ENCODE measurements around the gene C8B.
A peak's percentile ranks its signal among the peaks of the same experiment; 100 is the strongest.

Gene C8B

DNA sequence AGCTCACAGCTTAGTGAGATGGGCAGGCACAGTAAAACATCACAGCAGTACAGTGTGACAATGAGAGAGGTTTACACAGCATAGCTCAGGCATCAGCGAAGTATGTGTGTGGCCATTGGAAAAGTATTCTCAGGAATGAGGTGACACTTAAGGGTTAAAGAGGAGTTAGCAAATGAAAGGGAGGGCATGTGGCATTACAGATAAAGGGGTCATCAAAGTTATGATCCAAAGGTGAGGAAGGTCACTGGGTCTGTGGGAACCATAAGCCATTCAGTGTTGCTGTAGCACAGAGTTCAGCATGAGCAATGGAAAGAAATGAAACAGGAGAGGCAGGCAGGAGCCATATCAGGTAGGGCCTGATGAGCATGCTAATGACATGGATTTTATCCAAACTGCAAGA lies 4.5 kb upstream of the C8B start:
- no peak for DNase-seq

DNA sequence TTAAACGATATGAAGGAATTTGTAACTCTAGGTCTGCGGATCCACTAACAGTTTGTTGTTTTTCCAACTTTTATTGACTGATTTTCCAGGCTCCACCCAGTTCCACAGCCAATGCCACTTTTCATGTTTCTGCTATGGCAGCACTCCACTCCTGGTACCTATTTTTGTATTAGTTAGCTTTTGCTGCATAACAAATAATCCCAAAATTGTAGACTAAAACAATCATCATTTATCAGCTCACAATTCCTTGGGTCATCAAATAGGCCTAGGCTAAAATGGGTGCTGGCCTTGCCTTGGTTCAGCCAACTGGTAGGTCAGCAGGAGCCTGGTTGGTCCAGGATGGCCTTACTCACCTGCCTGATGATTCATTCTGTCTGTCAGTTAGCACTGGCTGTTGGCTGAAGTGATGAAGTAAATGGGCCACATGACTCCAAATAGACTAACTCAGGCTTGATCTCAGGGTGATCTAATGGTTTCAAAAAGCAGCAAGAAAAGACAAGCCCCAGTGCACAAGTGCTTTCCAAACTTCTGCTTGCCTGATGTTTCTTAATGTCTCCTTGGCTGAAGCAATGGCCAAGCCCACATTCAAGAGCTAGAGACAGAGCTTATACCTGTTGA lies 3.2 kb upstream of the C8B start:
- no peak for DNase-seq

DNA sequence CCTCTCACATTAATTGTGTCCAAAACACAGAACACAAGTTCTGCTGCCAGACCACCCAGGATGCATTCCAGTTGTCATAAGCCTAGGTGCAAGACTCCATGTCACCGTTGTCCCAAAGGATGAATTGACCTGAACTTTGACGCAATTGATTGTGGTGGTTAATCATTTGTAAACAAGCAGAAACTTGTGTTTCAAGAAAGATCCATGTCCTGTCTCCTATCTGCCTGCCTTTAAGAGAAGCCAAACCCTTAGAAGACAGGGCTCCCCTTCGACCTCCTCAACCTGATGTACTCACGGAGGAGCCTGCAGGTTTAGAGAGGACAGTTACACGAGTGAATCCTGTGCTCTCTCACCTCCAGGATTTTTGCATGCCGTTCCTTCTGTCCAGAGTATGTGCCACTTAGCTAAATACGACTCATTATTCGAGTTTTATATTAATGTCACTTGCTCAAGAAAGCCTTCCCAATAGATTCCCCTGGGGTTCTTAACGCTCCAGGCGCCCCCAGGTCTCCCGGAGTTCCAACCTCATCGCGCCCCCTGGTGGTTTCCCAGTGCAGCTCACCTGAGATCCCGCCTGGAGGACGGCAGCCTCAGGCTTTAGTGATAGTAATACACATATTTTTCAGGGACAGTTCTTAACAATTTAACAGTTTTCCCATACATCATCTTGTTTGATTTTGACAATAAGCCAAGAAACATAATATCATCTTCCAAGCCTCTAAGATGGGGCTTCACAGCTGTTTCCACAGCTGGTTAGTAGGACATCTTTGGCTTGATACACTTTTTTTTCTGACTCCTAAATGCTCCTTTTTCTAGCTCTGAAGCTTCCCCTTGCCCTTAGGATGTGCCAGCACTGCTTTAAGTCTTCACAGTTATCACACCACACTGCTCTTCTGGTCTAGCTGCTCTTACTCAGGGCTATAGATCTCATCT lies 2.4 kb upstream of the C8B start:
- peak; percentile 48 for DNase-seq

DNA sequence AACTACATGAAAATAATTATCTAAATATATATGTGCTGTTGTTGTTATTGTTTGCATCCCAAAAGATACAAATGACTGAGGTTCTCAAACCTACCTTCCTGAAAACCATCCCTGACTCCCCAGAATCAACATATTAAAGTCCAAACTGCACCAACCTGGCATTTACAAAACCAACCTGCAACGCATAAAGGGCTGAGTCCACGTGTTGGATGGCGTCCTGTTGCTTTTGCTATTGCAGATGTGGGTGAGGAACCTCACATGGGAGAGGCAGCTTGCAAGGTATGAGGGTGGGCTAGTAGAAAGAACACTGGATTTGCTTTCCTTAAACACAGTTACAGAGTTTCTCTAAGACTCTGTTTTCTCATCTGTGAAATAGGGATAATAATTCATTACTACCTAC lies 1.5 kb upstream of the C8B start:
- no peak for DNase-seq

DNA sequence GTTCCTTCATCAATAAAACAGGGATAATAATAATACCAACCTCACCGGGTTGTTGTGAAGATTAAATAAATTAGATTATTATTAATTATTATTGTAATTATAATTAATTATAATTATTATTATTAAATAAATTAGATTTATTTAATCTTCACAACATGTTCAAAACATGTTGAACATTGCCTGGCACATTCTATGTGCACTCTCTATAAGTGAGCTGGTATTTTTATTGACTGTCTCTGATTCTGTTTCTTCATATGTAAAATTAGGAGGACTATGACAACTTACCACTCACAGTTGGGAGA lies 834 bp upstream of the C8B start:
- no peak for DNase-seq

DNA sequence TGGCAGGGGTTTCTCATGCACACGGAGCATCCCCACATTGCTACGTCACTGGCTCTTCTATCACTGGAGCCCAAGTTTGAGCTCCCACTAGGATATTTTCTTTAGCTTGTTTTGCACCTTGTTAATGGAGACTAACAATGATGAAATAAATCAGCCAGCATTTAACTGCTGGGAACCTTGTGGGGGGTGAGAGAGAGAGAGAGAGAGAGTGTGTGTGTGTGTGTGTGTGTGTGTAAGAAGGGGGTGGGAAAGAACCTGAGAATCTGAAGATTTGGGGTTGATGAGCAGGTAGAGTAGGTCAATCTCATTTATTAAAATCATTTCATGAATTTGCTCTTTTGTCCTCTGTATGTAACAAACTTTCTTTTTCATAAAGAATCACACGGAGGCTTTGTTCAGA lies 624 bp downstream of the C8B start:
- DNase-seq = no peak

DNA sequence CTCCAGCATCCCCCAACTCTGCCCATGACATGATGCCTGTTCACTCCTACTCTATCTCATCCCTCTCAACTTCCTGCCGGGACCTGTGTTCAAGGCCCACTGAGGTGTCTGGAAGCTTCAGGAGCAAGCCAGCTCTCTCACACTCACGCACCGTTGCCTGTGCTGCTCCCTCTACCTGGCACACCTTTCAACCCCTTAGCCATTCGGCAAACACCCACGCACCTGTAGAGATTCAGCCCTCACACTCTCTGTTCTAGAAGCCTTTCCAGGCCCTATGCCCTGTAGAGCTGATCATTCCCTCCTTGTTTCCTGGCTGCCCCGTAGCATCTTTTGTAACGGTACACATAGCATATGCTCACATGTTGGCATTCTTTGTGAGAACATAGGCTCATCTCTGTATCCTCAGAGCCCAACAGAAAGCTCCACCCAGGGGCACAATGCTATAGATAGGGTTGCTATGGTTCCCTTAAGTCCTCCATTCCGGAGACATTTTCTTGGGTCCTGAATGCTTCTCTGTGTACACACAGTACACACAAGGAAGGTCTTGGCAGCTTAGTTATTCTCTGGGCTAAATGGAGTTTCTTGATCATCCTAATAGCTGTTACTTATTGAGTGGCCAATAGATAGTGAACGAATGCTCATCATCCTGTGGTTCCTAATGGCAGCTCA lies 1.3 kb downstream of the C8B start:
- no peak for DNase-seq

DNA sequence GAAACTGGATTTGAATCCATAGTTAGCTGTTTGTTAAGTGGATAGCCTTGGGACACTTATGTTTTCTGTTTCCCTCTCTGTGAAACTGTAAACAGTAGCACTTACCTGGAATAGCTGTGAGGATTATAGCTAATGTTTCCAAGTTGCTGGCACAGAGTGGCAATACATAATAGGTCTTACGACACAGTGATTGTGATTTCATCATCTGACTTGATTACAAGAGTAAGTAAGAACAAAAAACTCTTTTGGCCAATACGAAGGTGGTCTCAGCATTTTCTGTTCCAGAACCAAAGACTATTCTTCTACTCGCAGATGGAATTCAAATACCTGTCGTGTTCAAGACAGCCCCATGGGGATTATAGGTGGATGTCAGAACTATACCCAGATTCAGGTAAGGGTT lies 2.1 kb downstream of the C8B start:
- DNase-seq = no peak

DNA sequence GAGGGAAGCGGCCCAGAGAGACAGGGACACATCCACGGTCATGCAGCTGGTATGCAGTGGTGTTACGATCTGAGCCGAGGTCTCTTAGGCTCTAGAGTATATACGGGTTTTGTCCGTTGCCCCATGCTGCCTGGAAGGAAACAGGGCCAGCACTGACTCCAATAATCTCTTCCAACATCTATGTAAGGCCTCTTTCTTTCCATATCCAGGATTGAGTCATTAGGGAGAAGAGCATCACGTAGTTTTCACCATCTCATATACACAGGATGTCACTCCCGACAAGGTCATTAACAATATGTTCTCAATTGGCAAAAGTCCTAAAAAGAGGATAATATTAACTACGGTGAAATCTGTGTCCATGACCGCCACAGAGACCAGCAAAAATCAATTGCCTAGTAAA lies 4.4 kb downstream of the C8B start:
- no peak for DNase-seq

DNA sequence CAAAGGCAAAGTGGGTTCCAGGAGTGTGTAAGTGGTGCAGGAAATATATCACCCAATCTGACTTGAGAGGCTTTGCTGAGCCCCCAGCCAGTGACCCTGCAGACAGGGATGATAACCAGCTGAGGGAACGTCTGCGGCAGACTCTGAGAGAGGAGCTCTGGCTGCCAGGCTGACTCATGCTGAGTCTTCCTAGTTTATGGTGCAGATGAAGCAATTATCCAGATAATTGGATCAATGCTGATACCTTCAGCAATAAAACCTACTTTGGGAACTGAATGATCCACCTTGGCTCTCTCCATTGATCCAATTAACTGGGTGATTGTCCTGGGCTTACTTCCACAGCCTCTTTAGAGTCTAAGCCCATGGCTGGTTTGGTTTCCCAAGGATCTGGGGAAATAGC lies 7.3 kb downstream of the C8B start:
- DNase-seq = peak; percentile 69

DNA sequence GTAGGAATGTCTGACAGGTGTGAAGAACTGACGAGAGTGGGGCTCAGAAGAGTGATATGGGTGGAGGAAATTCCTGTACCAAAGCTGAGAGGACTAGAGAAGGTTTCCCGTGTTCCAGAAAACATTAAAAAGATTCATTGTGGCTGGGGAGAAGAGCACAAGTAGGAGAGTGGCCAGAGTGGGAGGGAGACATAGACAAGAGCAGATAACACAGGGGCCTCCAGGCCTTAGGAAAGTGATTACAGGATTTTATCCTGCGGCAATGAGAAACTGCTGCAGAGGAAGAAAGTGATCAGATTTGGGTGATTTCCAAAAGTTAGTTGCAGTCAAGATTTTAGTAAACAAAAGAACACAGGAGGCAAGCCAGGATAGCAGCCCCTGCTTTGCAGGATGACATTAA lies 7.9 kb downstream of the C8B start:
- peak; percentile 10 for DNase-seq

DNA sequence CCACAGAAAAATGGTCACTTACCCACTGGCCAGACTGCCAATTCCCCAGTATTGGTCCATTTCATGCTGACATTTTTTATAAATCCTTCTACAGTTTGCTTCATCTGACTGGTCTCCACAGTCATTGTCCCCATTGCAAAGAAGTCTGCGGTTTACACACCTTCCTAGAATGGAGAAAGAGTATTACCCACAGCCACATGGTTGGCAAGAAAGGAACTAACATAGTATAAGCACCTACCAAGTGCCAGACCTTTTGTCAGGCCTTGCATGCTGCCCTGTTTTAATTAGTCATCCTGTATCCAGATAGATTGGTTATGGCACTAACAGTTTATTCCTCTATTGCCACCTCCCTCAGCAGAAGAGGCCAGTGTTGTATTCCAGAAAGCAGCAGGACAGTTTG lies 11.2 kb downstream of the C8B start:
- DNase-seq = no peak

DNA sequence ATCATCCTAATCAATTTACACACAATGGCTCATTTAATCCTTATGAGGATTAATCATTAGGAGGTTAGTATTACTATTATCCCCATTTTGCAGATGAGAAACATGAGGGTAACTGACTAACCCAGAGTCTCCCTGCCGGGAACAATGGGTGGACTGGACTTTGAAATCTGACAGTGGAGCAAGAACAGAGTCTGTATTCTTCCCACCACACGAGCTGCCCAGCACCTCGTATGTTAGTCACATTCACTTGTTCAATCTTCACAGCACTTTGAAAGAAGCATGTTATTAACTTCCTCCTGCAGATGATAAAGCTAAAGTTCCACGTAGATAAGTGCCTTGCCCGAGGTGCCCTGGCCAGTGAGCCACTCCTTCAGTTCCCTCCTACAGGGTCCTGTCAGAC lies 12.4 kb downstream of the C8B start:
- no peak for DNase-seq

DNA sequence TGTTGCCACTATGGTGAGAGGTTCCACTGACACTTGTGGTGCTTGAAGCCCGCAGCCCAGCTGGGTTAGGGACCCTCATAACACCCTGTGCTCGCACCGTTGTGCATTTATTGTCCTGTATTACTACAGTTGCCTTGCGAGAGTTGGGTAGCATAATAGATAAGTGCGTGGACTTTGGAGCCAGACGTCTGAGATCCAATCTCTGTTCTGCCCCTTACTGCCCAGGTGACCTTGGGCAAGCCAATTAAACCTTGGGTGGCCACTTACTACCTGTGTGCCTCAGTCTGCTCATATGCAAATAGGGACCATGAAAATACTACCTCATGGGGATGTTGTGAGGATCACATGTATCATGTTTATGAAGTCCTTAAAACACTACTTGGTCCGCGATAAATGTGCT lies 13.3 kb downstream of the C8B start:
- no peak for DNase-seq

DNA sequence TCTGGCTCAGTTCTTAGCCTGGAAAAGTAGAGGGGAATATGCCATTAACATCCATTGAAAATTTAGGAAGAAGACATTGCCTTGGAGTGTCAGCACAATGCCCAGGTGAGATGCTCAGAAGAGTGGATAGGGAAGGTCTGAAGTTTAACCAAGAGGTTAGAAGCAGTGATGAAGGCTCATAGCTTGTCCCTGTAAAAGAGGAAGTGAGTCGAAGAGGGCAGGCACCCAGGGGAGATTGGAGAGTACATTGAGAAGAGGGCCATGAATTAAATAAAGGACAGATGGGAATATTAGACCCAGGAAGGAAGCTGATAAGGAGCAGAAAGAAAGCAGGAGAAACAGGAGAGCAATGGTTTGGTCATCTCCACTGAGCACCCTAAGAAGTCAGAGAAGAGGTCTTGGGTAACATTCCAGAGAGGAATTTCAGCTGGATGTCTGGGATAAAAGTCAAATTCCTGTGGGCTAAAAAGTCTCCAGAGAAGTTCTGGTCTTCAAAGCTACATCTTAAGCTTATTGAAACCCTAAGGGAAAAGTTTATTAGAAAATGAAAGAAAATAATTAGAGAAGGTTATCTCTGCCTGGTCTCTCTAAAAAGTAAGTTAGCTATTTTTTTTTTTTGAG lies 17.3 kb downstream of the C8B start:
- peak; percentile 65 for DNase-seq

DNA sequence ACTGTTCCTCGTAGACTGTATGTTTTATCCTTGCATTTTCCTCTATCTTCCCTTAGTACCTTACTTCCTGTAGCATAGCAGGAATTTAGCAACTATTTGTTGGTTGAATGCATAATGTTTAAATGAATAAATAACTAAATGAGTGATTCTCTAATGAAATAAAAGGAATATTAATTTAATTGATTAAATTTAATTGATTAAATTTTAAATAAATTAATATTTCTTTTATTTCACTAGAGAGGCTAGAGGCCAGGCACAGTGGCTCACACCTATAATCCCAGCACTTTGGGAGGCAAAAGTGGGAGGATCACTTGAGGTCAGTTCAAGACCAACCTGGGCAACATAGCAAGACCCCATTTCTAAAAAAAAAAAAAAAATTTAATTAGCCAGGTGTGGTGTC lies 25.8 kb downstream of the C8B start:
- no peak for DNase-seq

DNA sequence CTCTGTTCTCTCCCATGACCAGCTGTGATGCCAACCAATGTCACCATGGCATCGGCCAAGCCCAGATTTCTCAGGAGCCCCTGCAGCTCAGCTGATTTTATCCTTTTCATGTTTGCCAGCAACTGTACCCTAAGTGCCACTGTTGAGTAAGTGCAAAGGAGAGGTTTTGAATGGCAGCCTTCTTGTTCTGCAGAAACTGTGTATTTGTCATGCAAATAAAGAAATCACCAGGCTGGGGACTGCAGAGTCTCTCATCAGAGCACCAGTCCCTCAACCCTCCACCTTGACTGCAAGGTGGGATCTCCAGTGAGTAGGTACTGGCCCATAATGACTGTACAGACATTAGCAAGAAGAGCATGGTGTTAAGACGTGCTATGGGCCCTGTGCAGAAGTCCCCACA lies 26.6 kb downstream of the C8B start:
- DNase-seq = no peak

DNA sequence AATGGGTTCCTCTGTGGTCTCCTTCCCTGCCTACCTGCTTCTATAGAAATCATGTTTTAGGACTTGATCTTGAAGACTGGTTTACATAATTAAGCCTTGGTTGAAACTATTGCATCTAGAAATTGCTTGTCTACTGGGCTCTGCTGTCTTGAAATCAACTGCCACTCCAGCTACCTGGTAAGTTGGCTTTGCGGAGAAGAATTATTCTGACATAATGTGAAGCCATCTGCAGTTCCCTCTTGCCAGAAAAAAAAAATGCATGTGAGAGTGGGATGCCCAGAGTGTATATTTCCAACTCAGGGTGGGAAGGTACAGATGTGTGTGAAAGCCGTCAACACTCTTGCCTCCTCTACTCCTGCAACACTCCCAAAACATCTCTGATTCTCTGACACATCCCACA lies 27.2 kb downstream of the C8B start:
- no peak for DNase-seq

DNA sequence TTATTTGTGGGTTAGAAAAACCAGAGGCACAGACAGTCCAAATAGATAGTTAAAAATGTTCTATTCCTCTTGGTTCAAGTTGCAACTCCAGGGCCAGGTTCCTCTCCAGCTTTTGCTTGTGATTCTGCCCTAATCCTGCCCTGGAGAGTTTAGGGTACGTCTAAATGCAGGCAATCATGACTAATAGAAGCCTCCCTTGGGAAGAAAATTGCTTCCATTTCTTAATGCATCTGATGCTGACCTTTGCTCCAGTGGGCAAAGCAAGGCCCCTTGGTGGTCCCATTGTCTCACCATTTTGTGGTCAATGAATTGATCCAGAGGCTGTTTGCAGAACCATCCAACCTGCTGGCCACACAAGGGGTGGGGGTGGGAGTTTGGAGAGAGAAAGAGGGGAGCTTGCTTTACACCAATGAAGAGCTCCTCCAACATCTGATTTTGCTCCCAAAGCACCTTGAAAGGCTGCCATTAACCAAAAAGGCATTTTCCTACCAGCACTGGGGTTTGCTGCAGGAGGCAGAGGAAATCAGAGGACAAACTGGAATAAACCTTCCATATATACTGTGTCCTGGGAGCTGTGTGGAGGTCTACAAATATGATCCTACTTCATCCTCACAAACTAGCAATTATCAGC lies 31.3 kb downstream of the C8B start:
- DNase-seq = peak; percentile 25

DNA sequence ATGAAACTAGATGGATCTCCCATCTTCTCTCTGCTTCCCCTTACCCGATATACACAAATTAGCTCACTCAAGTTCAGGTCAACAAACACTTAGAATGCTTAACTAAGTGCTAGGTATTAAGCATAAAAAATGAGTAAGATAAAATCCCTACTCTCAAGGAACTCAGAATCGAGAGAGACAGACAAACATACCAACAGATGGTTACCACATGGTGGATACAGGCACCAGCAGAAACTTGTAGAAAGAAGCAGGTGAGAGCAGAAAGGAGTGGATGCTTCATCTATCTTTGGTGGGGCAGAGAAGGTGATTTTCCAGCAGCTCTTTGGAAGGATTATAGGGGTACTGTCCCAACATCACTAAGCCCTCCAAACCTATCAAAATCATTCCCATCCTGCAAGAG lies 32.2 kb downstream of the C8B start:
- DNase-seq = no peak

DNA sequence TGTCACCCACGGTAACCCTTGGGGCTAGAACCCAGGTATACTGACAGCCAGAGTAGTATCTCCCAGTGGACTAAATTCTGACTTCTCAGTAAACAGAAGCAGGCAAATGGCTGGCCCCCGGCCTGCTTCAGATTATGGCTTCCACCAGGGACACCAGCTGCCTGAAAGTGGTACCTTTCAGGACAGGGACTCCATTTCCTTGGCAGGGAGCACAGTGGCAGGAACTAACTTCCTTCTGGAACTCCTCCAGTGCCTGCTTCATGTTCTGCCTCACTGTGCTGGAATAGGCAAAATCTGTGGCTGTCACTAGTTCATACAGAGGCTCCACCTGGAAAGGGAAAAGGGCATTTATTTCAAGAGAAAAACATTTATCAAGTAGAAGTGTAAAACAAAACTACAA lies 32.7 kb downstream of the C8B start:
- no peak for DNase-seq

DNA sequence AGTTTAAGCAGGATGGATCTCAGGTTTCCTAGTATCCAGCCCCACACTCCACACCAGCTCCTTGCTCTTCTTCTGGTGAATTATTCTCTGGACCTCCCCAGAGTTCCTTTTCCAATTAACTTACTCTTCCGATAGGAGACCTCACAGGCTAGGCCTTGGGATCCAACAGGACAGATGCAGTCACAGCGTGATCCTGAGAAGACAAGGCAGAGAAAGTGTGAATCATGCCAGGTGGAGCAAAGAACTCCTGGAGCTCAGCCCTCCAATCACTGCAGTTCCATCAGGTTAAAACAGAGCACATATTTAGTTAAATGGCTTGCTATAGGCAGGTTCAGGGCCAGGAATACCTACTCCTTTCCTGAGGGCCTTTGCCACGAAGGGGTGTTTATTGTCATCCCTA lies 34.1 kb downstream of the C8B start:
- DNase-seq = no peak

DNA sequence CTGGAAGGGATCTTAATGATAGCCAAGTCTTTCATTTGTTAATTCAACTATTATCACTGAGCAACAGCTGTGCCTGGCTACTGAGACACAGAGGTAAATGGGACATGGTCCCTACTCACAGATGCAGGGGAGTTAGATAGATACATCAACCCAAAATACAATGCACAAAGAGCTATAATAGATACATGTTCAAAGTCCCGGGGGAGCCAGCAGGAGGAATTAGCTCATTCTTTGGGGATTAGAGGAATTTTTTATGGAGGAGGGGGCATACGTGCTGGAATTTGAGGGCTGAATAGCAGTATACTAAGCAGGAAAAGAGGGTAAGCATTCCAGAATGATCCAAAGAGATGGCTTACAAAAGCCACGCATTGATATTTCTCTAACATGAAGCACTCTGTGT lies 34.6 kb downstream of the C8B start:
- no peak for DNase-seq

DNA sequence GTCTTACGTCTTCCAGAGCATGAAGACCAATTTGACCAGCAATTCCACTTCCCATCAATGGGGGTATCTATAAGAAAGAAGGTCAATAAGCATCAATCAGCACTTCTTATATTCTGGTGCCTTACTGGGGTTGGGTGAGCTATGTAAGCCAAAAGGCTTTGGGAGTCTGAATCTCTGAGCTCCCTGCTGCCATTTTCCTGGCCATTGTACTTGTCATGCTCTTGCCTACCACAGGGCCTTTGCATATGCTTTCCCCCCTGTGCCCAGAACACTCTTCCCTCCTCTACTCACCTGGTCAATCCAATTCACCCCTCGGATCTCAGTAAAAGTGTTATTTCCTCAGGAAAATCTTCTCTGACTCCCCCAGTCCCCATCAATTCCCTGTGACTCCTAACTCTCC lies 36.3 kb downstream of the C8B start:
- no peak for DNase-seq

Data from EL (cell line).